Sigmoid colon (tissue), 7 donors: Measurements from ENCODE around the gene VAC14. TPM values are rescaled to one million over a fixed set of nuclear protein-coding genes. Genes with fewer than 3 reads are reported as not detected.

Experiments
- DNase-seq: peaks from one replicate; pipeline ENCODE4 v3.0.0-alpha.2; 2019
- H3K27ac ChIP-seq, 4 donors: fragments of 200-600 bp; sonication (generic); one replicate each; pipeline ENCODE4 v1.5.1; 2016 to 2019; ENCODE audit warnings: mild to moderate bottlenecking in 1 of 4
- H3K27me3 ChIP-seq, 3 donors: fragments of 200-600 bp; sonication (generic); one replicate each; pipeline ENCODE4 v1.5.1; 2019; ENCODE audit warnings: mild to moderate bottlenecking in 1 of 3
- H3K36me3 ChIP-seq, 4 donors: fragments of 200-600 bp; sonication (generic); one replicate each; pipeline ENCODE4 v1.5.1; 2016 to 2019
- H3K4me1 ChIP-seq, 4 donors: fragments of 200-600 bp; sonication (generic); one replicate each; pipeline ENCODE4 v1.5.1; 2017 to 2019
- H3K4me3 ChIP-seq, 4 donors: fragments of 200-600 bp; sonication (generic); one replicate each; pipeline ENCODE4 v1.5.1; 2017 to 2019; ENCODE audit warnings: mild to moderate bottlenecking in 2 of 4, moderate library complexity in 1 of 4
- H3K9me3 ChIP-seq, 4 donors: fragments of 200-600 bp in 3 of 4; sonication (generic) in 3 of 4; one replicate each; pipeline versions ENCODE4 v1.5.1 to v1.6.1; 2013 to 2019
- EP300 ChIP-seq, 4 donors: sonication (generic); formaldehyde crosslinking; IDR thresholded peaks; one replicate each; pipeline ENCODE4 v1.6.1; 2017; ENCODE audit warnings: antibody characterized with exemption in 4 of 4
- POLR2A ChIP-seq, 2 donors: fragments of 450-650 bp; IDR thresholded peaks; one replicate each; pipeline ENCODE4 v1.6.1; 2016; ENCODE audit warnings: antibody characterized with exemption in 2 of 2, mild to moderate bottlenecking in 2 of 2, moderate library complexity in 2 of 2
- POLR2AphosphoS5 ChIP-seq, 4 donors: sonication (generic); formaldehyde crosslinking; IDR thresholded peaks; one replicate each; pipeline ENCODE4 v1.6.1; 2017; ENCODE audit warnings: antibody characterized with exemption in 4 of 4
- WGBS, 2 donors: extraction: QIAGEN DNeasy Blood & Tissue Kit; methylation state at CpG; one replicate each; pipeline ENCODE4 v1.1.7; 2013; 5-methylcytosine and 5-hydroxymethylcytosine counted together
- intact Hi-C: fragments of 100-400 bp; cut with DNase I; formaldehyde crosslinking; loops from one replicate; pipeline ENCODE4 v1.15.1; 2023
- polyA plus RNA-seq, 3 donors: library from polyadenylated mRNA; stranded (reverse); fragments of 200-250 nt; gene quantifications; one replicate each; pipeline ENCODE4 v1.2.3, GENCODE V29; 2013
- total RNA-seq, 4 donors: library from RNA; depleted of rRNA; stranded (reverse); fragments of >200 nt; gene quantifications; one replicate each; pipeline ENCODE4 v1.1.0, GENCODE V29; 2016
- TF ChIP-seq, protein P1 (sequence below), 4 experiments: fragments of 450-650 bp in 3 of 4; fragments of 200-600 bp in 1 of 4; IDR thresholded peaks; one replicate each; pipeline ENCODE4 v1.5.1; 2016 to 2019; ENCODE audit warnings: antibody characterized with exemption in 4 of 4, mild to moderate bottlenecking in 3 of 4, moderate library complexity in 2 of 4
- donor health status: healthy with polysubstance abuse.
- donor health status: Bipolar disorder and iron deficiency.
- donor health status: healthy.

The VAC14 gene
- total and polyA plus RNA-seq, 7 donors: 16.8 to 36.2 (median 22.1) TPM

DNA sequence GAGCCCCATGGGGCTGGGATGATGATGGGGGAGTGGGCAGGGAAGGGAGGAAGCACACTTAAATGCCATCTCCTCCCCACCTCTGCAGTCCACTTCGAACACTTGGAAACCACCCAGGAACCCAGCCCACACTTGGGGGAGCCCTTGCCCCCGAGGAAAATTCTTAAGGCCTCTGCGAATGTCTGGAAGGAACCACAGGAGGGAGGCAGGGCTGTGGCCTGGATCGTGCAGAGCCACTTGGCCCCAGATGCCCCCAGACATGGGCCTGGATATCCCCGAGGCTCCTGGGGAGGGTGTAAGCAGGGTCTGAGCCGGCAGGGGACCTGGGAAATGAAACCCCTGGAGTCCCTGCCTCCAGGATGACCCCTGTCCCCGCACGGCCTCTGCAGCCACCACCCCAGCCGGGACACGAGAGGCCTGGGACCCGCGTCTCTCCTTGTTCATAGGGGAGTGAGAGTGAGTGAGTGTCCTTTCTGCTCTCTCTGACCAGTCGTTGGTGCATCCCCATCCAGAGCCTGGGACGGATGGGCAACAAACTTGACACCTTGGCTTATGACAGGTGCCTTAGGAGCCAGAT is 103.3 kb downstream of the VAC14 start:
- intact Hi-C loops: no loop called here
- H3K27ac ChIP-seq: peak overlapping the region; percentile 95 to 99 (median 98)
- no peak overlapping the region for H3K4me3 ChIP-seq
- no peaks in the 10 kb centered on the region for H3K27me3 ChIP-seq
- DNase-seq: no peak
- 71 to 80% methylated on average over 14 of the region's 14 CpGs for WGBS, 2 donors
- no peak for TF ChIP-seq POLR2AphosphoS5 (IDR thresholded peaks at IDR 0.05)
- TF ChIP-seq, protein P1, sequence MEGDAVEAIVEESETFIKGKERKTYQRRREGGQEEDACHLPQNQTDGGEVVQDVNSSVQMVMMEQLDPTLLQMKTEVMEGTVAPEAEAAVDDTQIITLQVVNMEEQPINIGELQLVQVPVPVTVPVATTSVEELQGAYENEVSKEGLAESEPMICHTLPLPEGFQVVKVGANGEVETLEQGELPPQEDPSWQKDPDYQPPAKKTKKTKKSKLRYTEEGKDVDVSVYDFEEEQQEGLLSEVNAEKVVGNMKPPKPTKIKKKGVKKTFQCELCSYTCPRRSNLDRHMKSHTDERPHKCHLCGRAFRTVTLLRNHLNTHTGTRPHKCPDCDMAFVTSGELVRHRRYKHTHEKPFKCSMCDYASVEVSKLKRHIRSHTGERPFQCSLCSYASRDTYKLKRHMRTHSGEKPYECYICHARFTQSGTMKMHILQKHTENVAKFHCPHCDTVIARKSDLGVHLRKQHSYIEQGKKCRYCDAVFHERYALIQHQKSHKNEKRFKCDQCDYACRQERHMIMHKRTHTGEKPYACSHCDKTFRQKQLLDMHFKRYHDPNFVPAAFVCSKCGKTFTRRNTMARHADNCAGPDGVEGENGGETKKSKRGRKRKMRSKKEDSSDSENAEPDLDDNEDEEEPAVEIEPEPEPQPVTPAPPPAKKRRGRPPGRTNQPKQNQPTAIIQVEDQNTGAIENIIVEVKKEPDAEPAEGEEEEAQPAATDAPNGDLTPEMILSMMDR (IDR thresholded peaks at IDR 0.05): peak in 3 of 4 experiments; percentile 10 to 37 (median 18)
- no peak for TF ChIP-seq POLR2A (IDR thresholded peaks at IDR 0.05)
- no peak for TF ChIP-seq EP300 (IDR thresholded peaks at IDR 0.05)
- H3K36me3 ChIP-seq: no peaks in the 10 kb centered on the region
- no peaks in the 10 kb centered on the region for H3K9me3 ChIP-seq
- peaks cover under 1 to 98% (median 94%) of the 10 kb centered on the region in 4 donors for H3K4me1 ChIP-seq

DNA sequence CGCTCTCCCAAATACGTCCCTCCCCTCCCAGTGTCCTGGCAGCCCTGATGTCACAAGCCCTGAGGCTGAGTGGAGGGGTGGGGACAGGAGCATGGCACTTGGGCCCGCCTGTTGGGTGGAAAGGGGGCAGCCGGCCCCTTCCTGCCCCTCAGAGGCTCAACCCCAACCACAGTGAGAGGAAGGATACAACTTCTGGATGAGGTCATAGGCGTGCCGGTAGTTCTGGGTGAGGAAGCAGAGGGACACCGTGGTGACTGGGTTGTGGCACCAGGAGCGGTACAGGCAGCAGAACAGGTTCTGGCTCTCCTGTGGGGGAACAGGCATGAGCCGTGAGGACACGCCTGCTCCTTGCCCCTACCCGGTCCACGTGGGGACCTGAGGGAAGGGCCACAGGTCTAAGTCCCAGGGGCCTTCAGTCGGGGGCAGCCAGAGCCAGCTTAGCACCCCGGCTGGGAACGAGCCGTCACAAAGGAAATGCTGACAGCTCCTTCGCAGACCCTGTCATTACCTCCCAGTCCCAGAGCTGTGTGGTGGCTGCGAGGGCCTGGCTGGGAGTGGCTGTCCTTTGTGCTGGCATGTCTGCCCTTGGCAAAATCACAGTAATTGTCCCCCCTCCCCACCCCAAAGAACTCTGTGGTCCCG is 103.9 kb downstream of the VAC14 start:
- Histone ChIP-seq H3K27ac (peak overlapping the region; percentile 95 to 99 (median 98)), H3K4me1 (peaks cover 0 to 98% (median 94%) of the 10 kb centered on the region in 4 donors), H3K4me3 (no peak overlapping the region), H3K9me3 (no peaks in the 10 kb centered on the region), H3K36me3 (no peaks in the 10 kb centered on the region), H3K27me3 (no peaks in the 10 kb centered on the region)
- DNase-seq: no peak
- intact Hi-C loops: no loop called here
- no peak for TF ChIP-seq POLR2A (IDR thresholded peaks at IDR 0.05)
- TF ChIP-seq EP300 (IDR thresholded peaks at IDR 0.05): no peak
- no peak for TF ChIP-seq POLR2AphosphoS5 (IDR thresholded peaks at IDR 0.05)
- TF ChIP-seq, protein P1 (IDR thresholded peaks at IDR 0.05): no peak
- WGBS, 2 donors: 51 to 56% methylated on average over 19 of the region's 19 CpGs

DNA sequence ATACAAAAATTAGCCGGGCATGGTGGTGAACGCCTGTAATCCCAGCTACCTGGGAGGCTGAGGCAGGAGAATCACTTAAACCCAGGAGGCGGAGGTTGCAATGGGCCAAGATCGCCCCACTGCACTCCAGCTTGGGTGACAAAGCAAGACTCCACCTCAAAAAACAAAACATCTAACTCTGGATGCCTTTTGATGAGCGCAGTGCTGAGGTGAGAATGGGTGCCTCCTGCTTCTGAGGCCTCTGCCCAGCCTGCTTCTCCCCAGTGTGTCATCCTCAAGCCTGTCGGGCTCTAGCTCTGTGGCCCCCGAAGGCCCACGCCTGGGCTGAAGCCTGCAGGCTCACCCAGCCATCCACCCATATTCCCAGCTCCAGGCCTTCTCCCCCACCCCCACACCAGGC is 104.6 kb downstream of the VAC14 start:
- no peaks in the 10 kb centered on the region for H3K27me3 ChIP-seq
- no peaks in the 10 kb centered on the region for H3K36me3 ChIP-seq
- intact Hi-C loops: no loop called here
- peak overlapping the region; percentile 95 to 99 (median 98) for H3K27ac ChIP-seq
- DNase-seq: no peak
- no peak overlapping the region for H3K4me3 ChIP-seq
- peaks cover 0 to 98% (median 94%) of the 10 kb centered on the region in 4 donors for H3K4me1 ChIP-seq
- TF ChIP-seq, protein P1 (IDR thresholded peaks at IDR 0.05): no peak
- TF ChIP-seq POLR2A (IDR thresholded peaks at IDR 0.05) (no peak), POLR2AphosphoS5 (IDR thresholded peaks at IDR 0.05) (no peak), EP300 (IDR thresholded peaks at IDR 0.05) (no peak)
- H3K9me3 ChIP-seq: no peaks in the 10 kb centered on the region
- 90 to 96% methylated on average over 8 of the region's 8 CpGs for WGBS, 2 donors

DNA sequence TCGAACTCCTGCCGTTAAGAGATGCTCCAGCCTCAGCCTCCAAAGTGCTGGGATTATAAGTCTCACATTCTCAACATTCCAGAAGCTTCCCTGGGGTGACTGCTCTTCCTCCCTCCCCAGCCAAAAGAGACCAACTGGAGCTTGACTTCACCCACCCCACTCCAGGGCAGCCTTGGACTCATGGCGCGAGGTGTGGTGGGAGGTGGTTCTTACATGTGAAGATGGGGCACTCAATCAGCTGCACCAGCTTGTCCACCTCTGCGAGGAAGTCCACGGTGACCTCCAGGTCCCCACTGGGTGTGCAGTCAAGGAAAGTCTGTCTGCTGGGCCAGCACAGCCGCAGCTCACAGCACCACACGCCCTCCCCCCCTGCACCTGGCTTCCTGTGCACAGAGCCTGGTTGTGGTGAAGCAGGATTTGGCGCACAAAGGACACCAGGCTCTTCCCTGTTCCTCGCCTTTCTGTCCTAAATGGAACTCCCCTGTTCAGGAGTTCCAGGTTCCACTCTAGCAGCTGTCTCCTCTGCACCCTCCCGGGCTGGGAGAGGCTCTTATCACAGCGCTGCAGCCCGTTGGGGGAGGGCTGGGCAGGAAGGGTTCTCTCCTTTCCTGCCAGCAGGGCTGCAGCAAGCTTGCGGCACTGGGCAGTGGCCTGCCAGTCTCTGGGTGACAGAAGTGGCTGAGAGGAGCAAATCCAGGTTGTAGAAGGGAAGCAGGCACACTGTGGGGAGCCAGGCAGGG is 105.5 kb downstream of the VAC14 start:
- peaks cover 0 to 98% (median 94%) of the 10 kb centered on the region in 4 donors for H3K4me1 ChIP-seq

More for the DNA sequence above, 105.5 kb downstream of the VAC14 start:
- no peak for DNase-seq
- TF ChIP-seq, protein P1 (IDR thresholded peaks at IDR 0.05): no peak
- H3K27ac ChIP-seq: peak overlapping the region; percentile 95 to 99 (median 98)
- no peak overlapping the region for H3K4me3 ChIP-seq
- no peaks in the 10 kb centered on the region for H3K9me3 ChIP-seq
- no peaks in the 10 kb centered on the region for H3K27me3 ChIP-seq
- intact Hi-C loops: no loop called here
- H3K36me3 ChIP-seq: no peaks in the 10 kb centered on the region
- 42% methylated on average over 14 of the region's 14 CpGs for WGBS, 2 donors
